Body of pancreas (tissue), 4 donors: ENCODE measurements around the gene BRICD5.

Experiments used
- POLR2A ChIP-seq, 3 donors: fragments of 450-650 bp; IDR thresholded peaks; one replicate each; pipeline ENCODE4 v1.6.1; 2016; ENCODE audit warnings: antibody characterized with exemption in 3 of 3, mild to moderate bottlenecking in 2 of 3
- TF ChIP-seq, protein P1 (sequence below), 7 experiments: fragments of 450-650 bp in 4 of 7; fragments of 200-600 bp in 3 of 7; sonication (generic) in 3 of 7; IDR thresholded peaks; one replicate each; pipeline ENCODE4 v1.5.1; 2016 to 2019; ENCODE audit warnings: antibody characterized with exemption in 7 of 7

DNA sequence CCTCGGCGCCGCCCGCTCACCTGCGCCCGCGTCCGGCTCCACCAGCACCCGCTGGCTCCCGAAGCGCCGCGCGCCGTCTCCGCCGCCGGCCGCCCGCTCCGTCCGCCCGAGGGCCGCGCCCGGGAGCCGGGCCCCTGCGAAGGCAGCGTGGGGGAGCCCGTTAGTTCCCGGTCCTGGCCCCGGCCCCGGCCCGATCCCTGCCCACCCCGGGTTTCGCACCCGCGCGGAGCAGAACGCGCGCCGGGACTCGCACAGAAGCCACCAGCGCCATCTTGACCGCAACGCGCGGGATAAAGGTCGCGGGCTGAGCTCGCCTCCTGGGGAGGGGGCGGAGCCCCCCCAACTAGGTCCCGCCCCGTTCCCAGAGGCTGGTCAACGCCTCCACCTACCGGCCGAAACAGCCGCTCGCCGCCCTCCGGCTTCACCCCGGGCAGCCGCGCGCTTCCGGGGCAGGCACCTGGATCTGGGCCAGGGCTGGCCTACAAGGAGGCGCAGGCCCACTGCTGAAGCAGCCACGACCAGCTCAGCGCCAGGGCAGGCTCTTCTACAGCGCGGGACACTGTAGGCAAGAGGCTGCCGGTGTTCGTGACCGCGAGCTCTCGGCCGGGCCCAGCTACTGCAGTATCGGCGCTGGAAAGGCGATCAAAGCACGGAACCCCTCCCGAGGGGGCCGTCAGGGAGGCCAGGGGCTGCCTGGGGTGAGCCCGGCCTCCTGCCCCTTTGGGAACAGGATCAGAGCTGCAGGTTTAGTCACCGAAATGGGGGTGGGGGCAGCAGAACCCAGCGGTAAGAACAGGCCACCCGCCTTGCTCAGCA, 40.8 kb upstream of the BRICD5 start, which contains the start of gene ECI1:
- TF ChIP-seq, protein P1, sequence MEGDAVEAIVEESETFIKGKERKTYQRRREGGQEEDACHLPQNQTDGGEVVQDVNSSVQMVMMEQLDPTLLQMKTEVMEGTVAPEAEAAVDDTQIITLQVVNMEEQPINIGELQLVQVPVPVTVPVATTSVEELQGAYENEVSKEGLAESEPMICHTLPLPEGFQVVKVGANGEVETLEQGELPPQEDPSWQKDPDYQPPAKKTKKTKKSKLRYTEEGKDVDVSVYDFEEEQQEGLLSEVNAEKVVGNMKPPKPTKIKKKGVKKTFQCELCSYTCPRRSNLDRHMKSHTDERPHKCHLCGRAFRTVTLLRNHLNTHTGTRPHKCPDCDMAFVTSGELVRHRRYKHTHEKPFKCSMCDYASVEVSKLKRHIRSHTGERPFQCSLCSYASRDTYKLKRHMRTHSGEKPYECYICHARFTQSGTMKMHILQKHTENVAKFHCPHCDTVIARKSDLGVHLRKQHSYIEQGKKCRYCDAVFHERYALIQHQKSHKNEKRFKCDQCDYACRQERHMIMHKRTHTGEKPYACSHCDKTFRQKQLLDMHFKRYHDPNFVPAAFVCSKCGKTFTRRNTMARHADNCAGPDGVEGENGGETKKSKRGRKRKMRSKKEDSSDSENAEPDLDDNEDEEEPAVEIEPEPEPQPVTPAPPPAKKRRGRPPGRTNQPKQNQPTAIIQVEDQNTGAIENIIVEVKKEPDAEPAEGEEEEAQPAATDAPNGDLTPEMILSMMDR (IDR thresholded peaks at IDR 0.05) = peak; percentile 55 to 97 (median 90)
- TF ChIP-seq POLR2A (IDR thresholded peaks at IDR 0.05) = peak; percentile 87 to 91 (median 88)
